Dermis blood vessel endothelial cell (primary cell): ENCODE results near the gene RNF133. TPM values are rescaled to one million over a fixed set of nuclear protein-coding genes. Genes with fewer than 3 reads are reported as not detected.

Experiments
- total RNA-seq: library from RNA; depleted of rRNA; stranded (reverse); fragments of >200 nt; gene quantifications from 2 replicates; pipeline ENCODE4 v1.2.3, GENCODE V29; 2014

RNF133 gene
- total RNA-seq, 1 donor from 2014 or later: 2.0 TPM

Other genes starting within 250 kb of the RNF133 start
- gene RNF148, start 3.8 kb upstream of the RNF133 start, total RNA-seq: 1.3 and 2.6 TPM in 2 replicates
- gene CADPS2, start 187.3 kb upstream of the RNF133 start, total RNA-seq: 69.4 and 83.7 TPM in 2 replicates